A549 treated with ZK216348 at 1 μM for 4 hours (cell line): Measurements from ENCODE around the gene ARHGAP23. TPM values are rescaled to one million over a fixed set of nuclear protein-coding genes. Genes with fewer than 3 reads are reported as not detected.

ENCODE experiments used
- total RNA-seq: library from RNA; stranded (reverse); fragments of 200-300 nt; extraction: Qiagen RNA extraction; gene quantifications from 5 replicates; pipeline ENCODE4 v1.2.3, GENCODE V29; 2022; ENCODE audit warnings: low read depth

The ARHGAP23 gene, protein sequence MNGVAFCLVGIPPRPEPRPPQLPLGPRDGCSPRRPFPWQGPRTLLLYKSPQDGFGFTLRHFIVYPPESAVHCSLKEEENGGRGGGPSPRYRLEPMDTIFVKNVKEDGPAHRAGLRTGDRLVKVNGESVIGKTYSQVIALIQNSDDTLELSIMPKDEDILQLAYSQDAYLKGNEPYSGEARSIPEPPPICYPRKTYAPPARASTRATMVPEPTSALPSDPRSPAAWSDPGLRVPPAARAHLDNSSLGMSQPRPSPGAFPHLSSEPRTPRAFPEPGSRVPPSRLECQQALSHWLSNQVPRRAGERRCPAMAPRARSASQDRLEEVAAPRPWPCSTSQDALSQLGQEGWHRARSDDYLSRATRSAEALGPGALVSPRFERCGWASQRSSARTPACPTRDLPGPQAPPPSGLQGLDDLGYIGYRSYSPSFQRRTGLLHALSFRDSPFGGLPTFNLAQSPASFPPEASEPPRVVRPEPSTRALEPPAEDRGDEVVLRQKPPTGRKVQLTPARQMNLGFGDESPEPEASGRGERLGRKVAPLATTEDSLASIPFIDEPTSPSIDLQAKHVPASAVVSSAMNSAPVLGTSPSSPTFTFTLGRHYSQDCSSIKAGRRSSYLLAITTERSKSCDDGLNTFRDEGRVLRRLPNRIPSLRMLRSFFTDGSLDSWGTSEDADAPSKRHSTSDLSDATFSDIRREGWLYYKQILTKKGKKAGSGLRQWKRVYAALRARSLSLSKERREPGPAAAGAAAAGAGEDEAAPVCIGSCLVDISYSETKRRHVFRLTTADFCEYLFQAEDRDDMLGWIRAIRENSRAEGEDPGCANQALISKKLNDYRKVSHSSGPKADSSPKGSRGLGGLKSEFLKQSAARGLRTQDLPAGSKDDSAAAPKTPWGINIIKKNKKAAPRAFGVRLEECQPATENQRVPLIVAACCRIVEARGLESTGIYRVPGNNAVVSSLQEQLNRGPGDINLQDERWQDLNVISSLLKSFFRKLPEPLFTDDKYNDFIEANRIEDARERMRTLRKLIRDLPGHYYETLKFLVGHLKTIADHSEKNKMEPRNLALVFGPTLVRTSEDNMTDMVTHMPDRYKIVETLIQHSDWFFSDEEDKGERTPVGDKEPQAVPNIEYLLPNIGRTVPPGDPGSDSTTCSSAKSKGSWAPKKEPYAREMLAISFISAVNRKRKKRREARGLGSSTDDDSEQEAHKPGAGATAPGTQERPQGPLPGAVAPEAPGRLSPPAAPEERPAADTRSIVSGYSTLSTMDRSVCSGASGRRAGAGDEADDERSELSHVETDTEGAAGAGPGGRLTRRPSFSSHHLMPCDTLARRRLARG (N-terminal part only)
- 42.1 to 70.8 TPM (median 62.8 TPM) in 5 replicates for total RNA-seq

DNA sequence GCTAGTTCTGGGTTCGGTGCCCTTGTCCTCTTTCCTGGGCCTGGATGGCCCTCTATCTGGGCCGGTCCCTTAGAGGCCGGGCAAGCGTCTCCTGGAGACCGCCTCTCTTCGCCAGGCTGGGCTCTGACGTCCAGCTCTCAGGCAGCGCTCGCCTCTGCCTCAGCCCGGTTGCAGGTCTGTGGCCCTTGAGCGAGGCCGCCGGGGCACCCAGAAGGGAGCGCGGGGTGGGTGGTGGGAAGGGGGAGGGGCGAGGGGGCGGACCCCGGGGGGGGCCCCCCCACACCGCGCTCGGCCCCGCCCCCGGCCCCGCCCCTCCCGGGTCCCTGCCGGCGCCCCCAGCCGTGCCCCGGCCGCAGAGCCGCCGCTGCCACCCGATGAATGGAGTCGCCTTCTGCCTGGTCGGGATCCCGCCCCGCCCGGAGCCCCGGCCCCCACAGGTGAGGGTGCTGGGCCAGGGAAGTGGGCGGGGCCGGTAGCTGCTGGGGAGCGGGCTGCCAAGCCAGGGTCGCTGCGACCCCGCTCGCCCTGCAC is at the start of gene ARHGAP23:
ARHGAP23 (plus strand) TSS at position 353 of the 531 bp plus-strand sequence; CDS start at position 375, 22 bp downstream.

Other genes starting within 250 kb of the ARHGAP23 start
- not detected in 5 replicates for gene TBC1D3, start 235.9 kb upstream of the ARHGAP23 start, total RNA-seq
- 61.2 to 71.4 TPM (median 63.3 TPM) in 5 replicates for gene MRPL45, start 131.3 kb upstream of the ARHGAP23 start, total RNA-seq
- 0.01 to 0.05 TPM (median 0.04 TPM) in 3 of 5 replicates, not detected in the others for gene GPR179, start 84.5 kb upstream of the ARHGAP23 start, total RNA-seq
- gene SOCS7, start 76.6 kb upstream of the ARHGAP23 start, total RNA-seq: 8.1 to 18.8 TPM (median 15.8 TPM) in 5 replicates
- 0.84 to 4.3 TPM (median 2.4 TPM) in 5 replicates for gene SRCIN1, start 177.5 kb downstream of the ARHGAP23 start, total RNA-seq
- 10.9 to 15.5 TPM (median 13.1 TPM) in 5 replicates for gene EPOP, start 246.5 kb downstream of the ARHGAP23 start, total RNA-seq